ENCODE measurements around the gene C2CD3.

C2CD3 gene

GRCh38 chr11:74203966-74204365 is 33.2 kb upstream of the C2CD3 start:
- H4K91ac ChIP-seq (ENCODE audit: low read depth, low read length), result no peak overlapping the region
- no peak overlapping the region for H2AFZ ChIP-seq (ENCODE audit: insufficient read depth, low read length, poor library complexity)
- H3K36me3 ChIP-seq (ENCODE audit: control insufficient read depth in 1 of 2, insufficient read depth in 2 of 2, low read length in 2 of 2), result peaks cover 3 to 7% of the 10 kb centered on the region in 2 experiments
- H3K4me1 ChIP-seq (ENCODE audit: control insufficient read depth in 1 of 2, insufficient read depth in 2 of 2, low read length in 2 of 2), result no peaks in the 10 kb centered on the region
- H3K23ac ChIP-seq (ENCODE audit: low read length), result no peak overlapping the region
- WGBS (ENCODE audit: extremely low coverage, insufficient coverage, insufficient read length), result no CpG with 5 or more reads among the region's 2 CpGs
- no peak overlapping the region for H2BK5ac ChIP-seq (ENCODE audit: low read depth, low read length, poor library complexity)
- H2BK12ac ChIP-seq (ENCODE audit: low read length), result no peak overlapping the region
- H2AK5ac ChIP-seq (ENCODE audit: low read length), result no peak overlapping the region
- no peaks in the 10 kb centered on the region for H3K79me1 ChIP-seq (ENCODE audit: low read length)
- no peak for DNase-seq
- no peaks in the 10 kb centered on the region for H3K79me2 ChIP-seq (ENCODE audit: control insufficient read depth, insufficient read depth, low read length, poor library complexity)
- no peak overlapping the region for H3K27ac ChIP-seq (ENCODE audit: low read depth, low read length)
- no peak overlapping the region for H3K14ac ChIP-seq (ENCODE audit: low read length)
- H3K4me2 ChIP-seq (ENCODE audit: low read length), result no peak overlapping the region
- H3K18ac ChIP-seq (ENCODE audit: low read length), result no peak overlapping the region
- H4K12ac ChIP-seq (ENCODE audit: low read depth, low read length), result no peak overlapping the region
- H3K9me3 ChIP-seq (ENCODE audit: insufficient read depth, low read depth, low read length), result no peaks in the 10 kb centered on the region
- no peak overlapping the region for H3K4ac ChIP-seq (ENCODE audit: low read depth, low read length)
- no peak overlapping the region for H2BK120ac ChIP-seq (ENCODE audit: insufficient read depth, low read length, poor library complexity)
- H4K8ac ChIP-seq (ENCODE audit: low read depth, low read length), result no peak overlapping the region
- H3K4me3 ChIP-seq (ENCODE audit: low read depth, low read length), result no peak overlapping the region
- no peaks in the 10 kb centered on the region for H3K27me3 ChIP-seq (ENCODE audit: insufficient read depth, low read length)
- H3K9ac ChIP-seq (ENCODE audit: low read length), result no peak overlapping the region

DNA sequence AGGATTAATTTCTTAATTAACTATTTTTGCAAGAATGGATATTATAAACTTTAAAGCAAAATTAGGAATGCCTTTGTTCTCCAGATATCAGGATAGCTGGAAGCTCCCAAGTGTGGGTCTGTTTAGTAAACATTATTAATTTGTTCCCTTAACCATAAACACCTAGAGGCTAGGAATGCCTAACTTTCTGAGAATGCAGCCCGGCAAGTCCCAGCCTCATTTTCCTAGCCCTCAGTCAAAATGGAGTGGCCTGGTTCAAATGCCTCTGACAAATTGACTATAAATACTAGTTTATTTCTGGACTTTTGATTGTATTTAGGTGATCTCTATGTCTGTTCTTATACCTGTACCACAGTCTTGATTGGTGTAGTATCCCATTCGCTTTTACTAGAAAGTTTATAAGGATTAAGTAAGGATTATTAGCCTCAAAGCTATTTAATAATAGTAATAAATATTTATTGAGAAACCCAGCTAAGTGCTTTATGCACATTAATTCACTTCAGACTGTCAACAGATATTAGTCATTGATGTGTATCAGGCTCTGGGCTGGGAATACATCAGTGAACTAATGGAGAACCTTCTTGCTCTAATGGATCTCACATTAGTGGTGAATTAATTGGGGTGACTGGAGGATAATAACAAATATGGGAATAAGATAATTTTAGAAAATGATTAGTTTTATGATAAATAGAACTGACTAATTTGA is 26.1 kb upstream of the C2CD3 start:
- no peak overlapping the region for H4K91ac ChIP-seq (ENCODE audit: low read depth, low read length)
- H3K4me3 ChIP-seq (ENCODE audit: low read depth, low read length), result no peak overlapping the region
- H3K9me3 ChIP-seq (ENCODE audit: insufficient read depth, low read depth, low read length), result no peaks in the 10 kb centered on the region
- no peak overlapping the region for H2BK12ac ChIP-seq (ENCODE audit: low read length)
- no peak overlapping the region for H3K4me2 ChIP-seq (ENCODE audit: low read length)
- H3K27me3 ChIP-seq (ENCODE audit: insufficient read depth, low read length), result no peaks in the 10 kb centered on the region
- H3K23ac ChIP-seq (ENCODE audit: low read length), result no peak overlapping the region
- H2BK5ac ChIP-seq (ENCODE audit: low read depth, low read length, poor library complexity), result no peak overlapping the region
- H4K12ac ChIP-seq (ENCODE audit: low read depth, low read length), result no peak overlapping the region
- no peak overlapping the region for H2AK5ac ChIP-seq (ENCODE audit: low read length)
- no peaks in the 10 kb centered on the region for H3K79me2 ChIP-seq (ENCODE audit: control insufficient read depth, insufficient read depth, low read length, poor library complexity)
- DNase-seq, result peak; percentile 61 to 86
- no peaks in the 10 kb centered on the region for H3K79me1 ChIP-seq (ENCODE audit: low read length)
- no CpG with 5 or more reads among the region's 2 CpGs for WGBS (ENCODE audit: extremely low coverage, insufficient coverage, insufficient read length)
- H4K8ac ChIP-seq (ENCODE audit: low read depth, low read length), result no peak overlapping the region
- H3K14ac ChIP-seq (ENCODE audit: low read length), result no peak overlapping the region
- no peak overlapping the region for H3K9ac ChIP-seq (ENCODE audit: low read length)
- H3K4ac ChIP-seq (ENCODE audit: low read depth, low read length), result no peak overlapping the region
- no peak overlapping the region for H2BK120ac ChIP-seq (ENCODE audit: insufficient read depth, low read length, poor library complexity)
- no peak overlapping the region for H2AFZ ChIP-seq (ENCODE audit: insufficient read depth, low read length, poor library complexity)
- peaks cover 0 to 1% of the 10 kb centered on the region in 2 experiments for H3K4me1 ChIP-seq (ENCODE audit: control insufficient read depth in 1 of 2, insufficient read depth in 2 of 2, low read length in 2 of 2)
- peaks cover 2% of the 10 kb centered on the region in 2 experiments for H3K36me3 ChIP-seq (ENCODE audit: control insufficient read depth in 1 of 2, insufficient read depth in 2 of 2, low read length in 2 of 2)
- H3K27ac ChIP-seq (ENCODE audit: low read depth, low read length), result no peak overlapping the region
- H3K18ac ChIP-seq (ENCODE audit: low read length), result no peak overlapping the region

DNA sequence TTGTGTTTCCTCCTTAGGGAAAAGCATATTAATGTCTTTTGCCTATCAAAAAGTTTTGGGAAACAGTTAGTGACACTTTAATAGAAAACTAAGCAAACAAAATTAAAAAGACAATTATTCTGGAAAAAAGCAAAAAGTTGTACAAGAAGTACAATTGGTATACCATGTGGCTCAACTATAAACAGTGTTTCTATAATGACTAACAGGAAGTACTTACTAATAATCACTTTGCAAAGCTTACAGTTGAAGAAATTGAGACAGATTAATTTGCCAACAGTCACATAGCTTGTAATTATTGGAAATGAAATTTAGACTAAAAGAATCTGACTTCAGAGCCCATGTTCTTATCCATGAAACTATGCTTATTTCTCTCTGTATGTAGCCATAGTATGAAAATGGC is 25.0 kb upstream of the C2CD3 start:
- no peak overlapping the region for H3K4ac ChIP-seq (ENCODE audit: low read depth, low read length)
- no peak for DNase-seq
- no peak overlapping the region for H4K8ac ChIP-seq (ENCODE audit: low read depth, low read length)
- no peak overlapping the region for H4K91ac ChIP-seq (ENCODE audit: low read depth, low read length)
- H3K23ac ChIP-seq (ENCODE audit: low read length), result no peak overlapping the region
- peaks cover 6 to 9% of the 10 kb centered on the region in 2 experiments for H3K36me3 ChIP-seq (ENCODE audit: control insufficient read depth in 1 of 2, insufficient read depth in 2 of 2, low read length in 2 of 2)
- no peak overlapping the region for H2BK120ac ChIP-seq (ENCODE audit: insufficient read depth, low read length, poor library complexity)
- H3K27me3 ChIP-seq (ENCODE audit: insufficient read depth, low read length), result no peaks in the 10 kb centered on the region
- H3K4me2 ChIP-seq (ENCODE audit: low read length), result no peak overlapping the region
- H2BK12ac ChIP-seq (ENCODE audit: low read length), result no peak overlapping the region
- H3K4me1 ChIP-seq (ENCODE audit: control insufficient read depth in 1 of 2, insufficient read depth in 2 of 2, low read length in 2 of 2), result peaks cover 0 to 1% of the 10 kb centered on the region in 2 experiments
- no peak overlapping the region for H2BK5ac ChIP-seq (ENCODE audit: low read depth, low read length, poor library complexity)
- H3K4me3 ChIP-seq (ENCODE audit: low read depth, low read length), result no peak overlapping the region
- no peak overlapping the region for H2AFZ ChIP-seq (ENCODE audit: insufficient read depth, low read length, poor library complexity)
- H3K79me2 ChIP-seq (ENCODE audit: control insufficient read depth, insufficient read depth, low read length, poor library complexity), result no peaks in the 10 kb centered on the region
- H3K14ac ChIP-seq (ENCODE audit: low read length), result no peak overlapping the region
- peaks cover 5% of the 10 kb centered on the region for H3K9me3 ChIP-seq (ENCODE audit: insufficient read depth, low read depth, low read length)
- no peaks in the 10 kb centered on the region for H3K79me1 ChIP-seq (ENCODE audit: low read length)
- no peak overlapping the region for H3K9ac ChIP-seq (ENCODE audit: low read length)
- no peak overlapping the region for H3K18ac ChIP-seq (ENCODE audit: low read length)
- H3K27ac ChIP-seq (ENCODE audit: low read depth, low read length), result no peak overlapping the region
- no peak overlapping the region for H4K12ac ChIP-seq (ENCODE audit: low read depth, low read length)
- H2AK5ac ChIP-seq (ENCODE audit: low read length), result no peak overlapping the region

DNA sequence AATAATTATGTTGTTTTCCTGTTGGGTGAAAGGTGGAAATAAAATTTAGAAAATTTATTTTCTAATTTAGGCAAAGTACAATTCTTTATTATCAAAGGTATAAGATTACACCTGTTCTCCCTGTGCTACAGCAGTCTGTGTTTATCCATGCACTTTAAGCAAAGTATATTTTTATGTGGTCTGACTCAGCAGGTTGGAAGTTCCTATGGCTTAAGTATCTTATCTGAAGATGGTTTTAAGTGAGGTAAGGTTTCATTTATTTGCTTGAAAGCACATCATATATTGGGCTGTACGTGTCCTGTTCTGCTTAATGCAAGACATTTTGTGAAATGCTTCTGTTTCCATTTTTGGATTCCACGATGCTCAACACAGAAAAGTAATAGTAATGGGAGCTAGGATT is 14.9 kb upstream of the C2CD3 start:
- no CpG with 5 or more reads among the region's 2 CpGs for WGBS (ENCODE audit: extremely low coverage, insufficient coverage, insufficient read length)
- Histone ChIP-seq H3K23ac (ENCODE audit: low read length) (no peak overlapping the region), H3K79me2 (ENCODE audit: control insufficient read depth, insufficient read depth, low read length, poor library complexity) (peaks cover 2% of the 10 kb centered on the region)

More for the DNA sequence above, 14.9 kb upstream of the C2CD3 start:
- no peak overlapping the region for H4K91ac ChIP-seq (ENCODE audit: low read depth, low read length)
- DNase-seq, result peak in 1 of 2 donors; percentile 36
- no peak overlapping the region for H3K9ac ChIP-seq (ENCODE audit: low read length)
- no peak overlapping the region for H4K12ac ChIP-seq (ENCODE audit: low read depth, low read length)
- H2BK12ac ChIP-seq (ENCODE audit: low read length), result no peak overlapping the region
- H3K14ac ChIP-seq (ENCODE audit: low read length), result no peak overlapping the region
- H3K4me1 ChIP-seq (ENCODE audit: control insufficient read depth in 1 of 2, insufficient read depth in 2 of 2, low read length in 2 of 2), result peaks cover 0 to 4% of the 10 kb centered on the region in 2 experiments
- H2BK5ac ChIP-seq (ENCODE audit: low read depth, low read length, poor library complexity), result no peak overlapping the region
- H3K79me1 ChIP-seq (ENCODE audit: low read length), result no peaks in the 10 kb centered on the region
- no peak overlapping the region for H3K18ac ChIP-seq (ENCODE audit: low read length)
- no peak overlapping the region for H3K4ac ChIP-seq (ENCODE audit: low read depth, low read length)
- H4K8ac ChIP-seq (ENCODE audit: low read depth, low read length), result no peak overlapping the region
- no peaks in the 10 kb centered on the region for H3K9me3 ChIP-seq (ENCODE audit: insufficient read depth, low read depth, low read length)
- H3K27me3 ChIP-seq (ENCODE audit: insufficient read depth, low read length), result no peaks in the 10 kb centered on the region
- no peak overlapping the region for H3K27ac ChIP-seq (ENCODE audit: low read depth, low read length)
- H2AK5ac ChIP-seq (ENCODE audit: low read length), result no peak overlapping the region
- H3K4me3 ChIP-seq (ENCODE audit: low read depth, low read length), result no peak overlapping the region
- no peak overlapping the region for H2BK120ac ChIP-seq (ENCODE audit: insufficient read depth, low read length, poor library complexity)
- peaks cover 2% of the 10 kb centered on the region in 2 experiments for H3K36me3 ChIP-seq (ENCODE audit: control insufficient read depth in 1 of 2, insufficient read depth in 2 of 2, low read length in 2 of 2)
- no peak overlapping the region for H3K4me2 ChIP-seq (ENCODE audit: low read length)
- H2AFZ ChIP-seq (ENCODE audit: insufficient read depth, low read length, poor library complexity), result no peak overlapping the region

Data from trophoblast cell (in vitro differentiated cells and primary cell).